Stomach (tissue), 9 donors: ENCODE data around the gene PGLYRP3. TPM values are rescaled to one million over a fixed set of nuclear protein-coding genes. Genes with fewer than 3 reads are reported as not detected.

Source experiments
- DNase-seq, 2 donors: peaks; one replicate each; pipeline versions ENCODE4 v3.0.0 to v3.0.0-alpha.2; 2013 to 2019
- H3K27ac ChIP-seq, 5 donors: fragments of 200-600 bp in 4 of 5; sonication (generic) in 4 of 5; one replicate each; pipeline ENCODE4 v1.5.1; 2013 to 2019; ENCODE audit warnings: mild to moderate bottlenecking in 1 of 5, moderate library complexity in 1 of 5
- H3K27me3 ChIP-seq, 3 donors: fragments of 200-600 bp; sonication (generic); one replicate each; pipeline ENCODE4 v1.5.1; 2017 to 2019; ENCODE audit warnings: mixed run types in 1 of 3
- H3K36me3 ChIP-seq, 4 donors: fragments of 200-600 bp; sonication (generic); 1 replicate in 3 of 4; 2 replicates in 1 of 4; pipeline ENCODE4 v1.5.1; 2016 to 2019
- H3K4me1 ChIP-seq, 4 donors: fragments of 200-600 bp; sonication (generic); one replicate each; pipeline ENCODE4 v1.5.1; 2016 to 2019
- H3K4me3 ChIP-seq, 4 donors: fragments of 200-600 bp; sonication (generic) in 3 of 4; one replicate each; pipeline ENCODE4 v1.5.1; 2016 to 2019; ENCODE audit warnings: mild to moderate bottlenecking in 1 of 4
- H3K9me3 ChIP-seq, 4 donors: fragments of 200-600 bp; sonication (generic); one replicate each; pipeline ENCODE4 v1.5.1; 2016 to 2019
- CTCF ChIP-seq, 7 experiments: fragments of 450-650 bp in 4 of 7; fragments of 200-600 bp in 3 of 7; sonication (generic) in 3 of 7; IDR thresholded peaks; one replicate each; pipeline ENCODE4 v1.5.1; 2016 to 2019; ENCODE audit warnings: antibody characterized with exemption in 7 of 7, control low read depth in 2 of 7, mild to moderate bottlenecking in 1 of 7
- EP300 ChIP-seq: sonication (generic); formaldehyde crosslinking; IDR thresholded peaks from one replicate; pipeline ENCODE4 v1.6.1; 2017; ENCODE audit warnings: antibody characterized with exemption
- POLR2A ChIP-seq, 4 donors: fragments of 450-650 bp; IDR thresholded peaks; one replicate each; pipeline ENCODE4 v1.6.1; 2016; ENCODE audit warnings: antibody characterized with exemption in 4 of 4, control low read depth in 2 of 4, mild to moderate bottlenecking in 1 of 4, moderate library complexity in 1 of 4
- POLR2AphosphoS5 ChIP-seq, 3 donors: sonication (generic); formaldehyde crosslinking; IDR thresholded peaks; one replicate each; pipeline ENCODE4 v1.6.1; 2016; ENCODE audit warnings: antibody characterized with exemption in 3 of 3
- WGBS, 5 donors: extraction: QIAGEN DNeasy Blood & Tissue Kit in 3 of 5; methylation state at CpG; one replicate each; pipeline versions ENCODE4 v1.1.5 to v1.1.7; 2013 to 2018; 5-methylcytosine and 5-hydroxymethylcytosine counted together
- intact Hi-C: fragments of 100-400 bp; cut with DNase I; formaldehyde crosslinking; loops from one replicate; pipeline ENCODE4 v1.15.1; 2023; ENCODE audit warnings: low total_unique reads
- polyA plus RNA-seq, 3 donors: library from polyadenylated mRNA; stranded (reverse); fragments of 200-250 nt; gene quantifications; one replicate each; pipeline ENCODE4 v1.2.3, GENCODE V29; 2013
- small RNA-seq, 4 donors: library from RNA; depleted of rRNA; stranded (forward); fragments of <200 nt; gene quantifications; one replicate each; pipeline ENCODE3, GENCODE V24; 2016
- total RNA-seq, 5 donors: library from RNA; depleted of rRNA; stranded (reverse); fragments of >200 nt; gene quantifications; one replicate each; pipeline versions ENCODE4 v1.1.0 to v1.2.3, GENCODE V29; 2014 to 2016
- donor health status: healthy with polysubstance abuse.
- donor health status: Bipolar disorder and iron deficiency.
- donor health status: healthy.

Gene PGLYRP3
- total and polyA plus RNA-seq, 8 donors = 1.6 TPM; not detected in 7

GRCh38 chr1:153251087-153251486 is 61.7 kb downstream of the PGLYRP3 start:
- WGBS, 5 donors = 78 to 91% (median 81%) methylated on average over 2 of the region's 2 CpGs
- DNase-seq = no peak
- H3K27ac ChIP-seq = no peak overlapping the region
- TF ChIP-seq CTCF (IDR thresholded peaks at IDR 0.05) = no peak
- H3K9me3 ChIP-seq = no peaks in the 10 kb centered on the region
- H3K36me3 ChIP-seq = no peaks in the 10 kb centered on the region
- H3K4me3 ChIP-seq = no peak overlapping the region
- no peaks in the 10 kb centered on the region for H3K4me1 ChIP-seq
- peaks cover 0 to 54% (median 0%) of the 10 kb centered on the region in 3 donors for H3K27me3 ChIP-seq
- intact Hi-C loops = no loop called here

DNA sequence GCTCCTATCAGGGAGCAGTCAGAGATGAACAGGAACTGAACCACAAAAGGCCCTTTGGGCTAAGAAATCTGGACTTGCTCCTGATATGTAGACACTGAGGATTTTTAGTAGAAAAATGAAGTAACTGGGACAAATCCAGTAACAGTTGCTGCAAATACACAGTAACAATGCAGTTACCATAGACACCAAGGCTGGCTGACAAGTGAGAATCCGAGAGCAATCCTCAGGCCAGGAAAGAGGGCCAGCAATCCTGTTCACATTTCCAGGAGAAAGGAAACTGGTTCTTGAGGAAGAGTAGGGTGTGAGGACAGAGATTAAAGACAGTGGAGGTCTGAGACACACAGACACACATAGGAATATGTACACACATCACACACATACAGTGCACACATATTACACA is 62.6 kb downstream of the PGLYRP3 start:
- Histone ChIP-seq H3K27me3 (peaks cover 0 to 50% (median 0%) of the 10 kb centered on the region in 3 donors), H3K4me3 (no peak overlapping the region), H3K4me1 (no peaks in the 10 kb centered on the region), H3K27ac (no peak overlapping the region), H3K36me3 (no peaks in the 10 kb centered on the region), H3K9me3 (no peaks in the 10 kb centered on the region)
- WGBS, 5 donors = 46 to 58% (median 53%) methylated on average over 1 of the region's 1 CpG
- intact Hi-C loops = no loop called here
- TF ChIP-seq EP300 = no peak
- no peak for TF ChIP-seq CTCF (IDR thresholded peaks at IDR 0.05)
- no peak for TF ChIP-seq POLR2AphosphoS5 (IDR thresholded peaks at IDR 0.05)
- TF ChIP-seq POLR2A (IDR thresholded peaks at IDR 0.05) = no peak
- DNase-seq = peak in 1 of 2 donors; percentile 54

DNA sequence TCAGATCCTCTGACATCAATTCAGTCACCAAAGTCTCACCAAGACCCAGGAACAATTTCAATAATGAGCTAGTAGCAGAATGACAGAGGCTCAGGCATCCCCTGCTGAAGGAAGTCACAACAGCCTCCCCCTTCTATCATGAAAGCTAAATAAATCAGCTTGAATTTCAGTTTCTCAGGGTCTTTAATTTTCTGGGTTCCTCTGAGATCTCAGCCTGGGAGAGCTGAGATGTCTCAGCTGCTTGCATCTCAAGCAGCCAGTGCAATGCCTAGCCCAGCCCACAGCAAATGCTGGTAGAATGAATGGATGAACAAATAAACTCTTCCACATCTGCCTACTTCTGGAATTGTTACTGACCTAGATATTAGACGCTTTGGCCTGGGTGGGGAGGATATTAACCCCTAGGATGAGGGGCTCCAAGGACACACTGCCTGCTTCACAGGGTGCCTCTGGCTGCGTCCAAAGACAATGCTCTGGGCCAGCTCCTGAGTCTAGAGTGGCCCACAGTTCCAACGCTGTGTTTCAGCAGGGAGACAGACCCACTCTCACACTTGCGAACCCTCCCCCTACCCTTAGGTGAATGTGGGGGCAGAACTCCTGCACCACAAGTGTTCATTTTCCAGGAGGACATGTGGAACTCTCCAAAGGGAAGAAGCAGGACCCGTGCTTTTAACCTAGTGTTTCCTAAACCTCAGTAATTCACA is 64.4 kb downstream of the PGLYRP3 start:
- H3K36me3 ChIP-seq = no peaks in the 10 kb centered on the region
- H3K9me3 ChIP-seq = no peaks in the 10 kb centered on the region
- H3K4me3 ChIP-seq = no peak overlapping the region
- 56 to 67% (median 63%) methylated on average over 5 of the region's 5 CpGs for WGBS, 5 donors
- H3K27me3 ChIP-seq = peaks cover 0 to 48% (median 0%) of the 10 kb centered on the region in 3 donors
- H3K27ac ChIP-seq = no peak overlapping the region
- intact Hi-C loops = no loop called here
- no peaks in the 10 kb centered on the region for H3K4me1 ChIP-seq
- TF ChIP-seq CTCF (IDR thresholded peaks at IDR 0.05) (no peak), EP300 (no peak), POLR2AphosphoS5 (IDR thresholded peaks at IDR 0.05) (no peak), POLR2A (IDR thresholded peaks at IDR 0.05) (no peak)
- peak in 1 of 2 donors; percentile 26 for DNase-seq

Small RNAs within 50 kb of the gene (small RNA-seq; reads per million reads assigned to genes)
- 0 reads per million in 4 donors for gene RNU6-160P

Other genes starting within 250 kb of the PGLYRP3 start
- gene SPRR2B, start 241.3 kb downstream of the PGLYRP3 start, total RNA-seq = not detected
- gene SPRR2B, start 241.3 kb downstream of the PGLYRP3 start, polyA plus RNA-seq = under 1 TPM in 1 of 3 donors, not detected in 2; 0.55 TPM
- gene SPRR2E, start 218.4 kb downstream of the PGLYRP3 start, total RNA-seq = 10 to 100 TPM in 1 of 5 donors, not detected in 4; 54.8 TPM
- 10 to 100 TPM in 1 of 3 donors, not detected in 2; 27.4 TPM for gene SPRR2E, start 218.4 kb downstream of the PGLYRP3 start, polyA plus RNA-seq
- gene SPRR2F, start 199.4 kb downstream of the PGLYRP3 start, total RNA-seq = not detected
- 10 to 100 TPM in 1 of 3 donors, 1 to 10 TPM in 1, under 1 TPM in 1; 0.62 to 11.5 (median 1.5) TPM for gene SPRR2F, start 199.4 kb downstream of the PGLYRP3 start, polyA plus RNA-seq
- gene SPRR2G, start 162.1 kb downstream of the PGLYRP3 start, total RNA-seq = not detected
- gene SPRR2G, start 162.1 kb downstream of the PGLYRP3 start, polyA plus RNA-seq = under 1 TPM in 1 of 3 donors, not detected in 2; 0.75 TPM
- gene LELP1, start 109.5 kb downstream of the PGLYRP3 start, total RNA-seq = not detected
- gene LELP1, start 109.5 kb downstream of the PGLYRP3 start, polyA plus RNA-seq = not detected
- not detected for gene PRR9, start 95.4 kb downstream of the PGLYRP3 start, total RNA-seq
- gene PRR9, start 95.4 kb downstream of the PGLYRP3 start, polyA plus RNA-seq = not detected
- not detected for gene LORICRIN, start 53.3 kb downstream of the PGLYRP3 start, total RNA-seq
- not detected for gene LORICRIN, start 53.3 kb downstream of the PGLYRP3 start, polyA plus RNA-seq
- gene PGLYRP4, start 35.9 kb upstream of the PGLYRP3 start, total RNA-seq = not detected
- 1 to 10 TPM in 1 of 3 donors, not detected in 2; 4.3 TPM for gene PGLYRP4, start 35.9 kb upstream of the PGLYRP3 start, polyA plus RNA-seq
- 100 to 1,000 TPM in 3 of 5 donors, 10 to 100 TPM in 1, not detected in 1; 17.4 to 298 (median 146) TPM for gene S100A9, start 44.9 kb upstream of the PGLYRP3 start, total RNA-seq
- 1,000 to 10,000 TPM in 1 of 3 donors, 100 to 1,000 TPM in 2; 276 to 9,878 (median 780) TPM for gene S100A9, start 44.9 kb upstream of the PGLYRP3 start, polyA plus RNA-seq
- gene S100A12, start 62.7 kb upstream of the PGLYRP3 start, total RNA-seq = 1 to 10 TPM in 1 of 5 donors, not detected in 4; 9.0 TPM
- 10 to 100 TPM in 2 of 3 donors, 1 to 10 TPM in 1; 8.2 to 58.3 (median 23.5) TPM for gene S100A12, start 62.7 kb upstream of the PGLYRP3 start, polyA plus RNA-seq
- gene S100A8, start 78.1 kb upstream of the PGLYRP3 start, total RNA-seq = 10 to 100 TPM in 4 of 5 donors, not detected in 1; 16.8 to 86.4 (median 38.1) TPM
- gene S100A8, start 78.1 kb upstream of the PGLYRP3 start, polyA plus RNA-seq = over 10,000 TPM in 1 of 3 donors, 100 to 1,000 TPM in 2; 144 to 21,822 (median 281) TPM
- gene S100A7A, start 103.6 kb upstream of the PGLYRP3 start, total RNA-seq = not detected
- gene S100A7A, start 103.6 kb upstream of the PGLYRP3 start, polyA plus RNA-seq = under 1 TPM in 1 of 3 donors, not detected in 2; 0.20 TPM
- gene S100A7, start 147.7 kb upstream of the PGLYRP3 start, total RNA-seq = not detected
- gene S100A7, start 147.7 kb upstream of the PGLYRP3 start, polyA plus RNA-seq = 100 to 1,000 TPM in 1 of 3 donors, not detected in 2; 107 TPM
- 100 to 1,000 TPM; 154 to 680 (median 330) TPM for gene S100A6, start 223.0 kb upstream of the PGLYRP3 start, total RNA-seq
- 1,000 to 10,000 TPM; 1,447 to 2,520 (median 1,620) TPM for gene S100A6, start 223.0 kb upstream of the PGLYRP3 start, polyA plus RNA-seq
- not detected for gene S100A5, start 228.0 kb upstream of the PGLYRP3 start, total RNA-seq
- gene S100A5, start 228.0 kb upstream of the PGLYRP3 start, polyA plus RNA-seq = not detected
- gene S100A4, start 232.9 kb upstream of the PGLYRP3 start, total RNA-seq = 10 to 100 TPM in 4 of 5 donors, 1 to 10 TPM in 1; 9.9 to 53.3 (median 19.4) TPM
- gene S100A4, start 232.9 kb upstream of the PGLYRP3 start, polyA plus RNA-seq = 100 to 1,000 TPM; 145 to 541 (median 274) TPM
- gene S100A3, start 236.3 kb upstream of the PGLYRP3 start, total RNA-seq = not detected
- gene S100A3, start 236.3 kb upstream of the PGLYRP3 start, polyA plus RNA-seq = 10 to 100 TPM in 1 of 3 donors, 1 to 10 TPM in 2; 2.6 to 15.0 (median 5.4) TPM